Astrocyte of the spinal cord (primary cell): ENCODE results near the gene CACNA1A.

Experiments used
- DNase-seq: peaks from one replicate; pipeline ENCODE4 v3.0.0; 2011; ENCODE audit warnings: low read depth, low spot score
- H3K4me3 ChIP-seq: 2 replicates; pipeline ENCODE4 v1.5.1; 2011; ENCODE audit warnings: low read depth, mild to moderate bottlenecking, low read length, moderate library complexity
- CTCF ChIP-seq: IDR thresholded peaks from 2 replicates; pipeline ENCODE4 v1.5.1; 2012; ENCODE audit warnings: low read depth, mild to moderate bottlenecking, low read length, inconsistent platforms
- in situ Hi-C: cut with HindIII; loops from 2 replicates; pipeline ENCODE4 v1.10.0; 2017; ENCODE audit warnings: low sequenced_read_pairs

Gene CACNA1A

GRCh38 chr19:13502231-13502630 is 4.0 kb downstream of the CACNA1A start:
- TF ChIP-seq CTCF, result no peak
- no peak for DNase-seq
- in situ Hi-C loops, result no loop called here
- no peak overlapping the region for H3K4me3 ChIP-seq

- TF ChIP-seq CTCF, result no peak
- DNase-seq, result no peak
- in situ Hi-C loops, result no loop called here
Observed at GRCh38 chr19:13499692-13500091, 6.6 kb downstream of the CACNA1A start.

GRCh38 chr19:13493516-13494310 is 12.6 kb downstream of the CACNA1A start:
- DNase-seq, result no peak
- in situ Hi-C loops, result no loop called here
- TF ChIP-seq CTCF, result no peak
- H3K4me3 ChIP-seq, result no peak overlapping the region

More at GRCh38 chr19:13499692-13500091, 6.6 kb downstream of the CACNA1A start:
- H3K4me3 ChIP-seq, result no peak overlapping the region

GRCh38 chr19:13492128-13492527 is 14.2 kb downstream of the CACNA1A start:
- in situ Hi-C loops, result no loop called here

GRCh38 chr19:13487985-13488384 is 18.3 kb downstream of the CACNA1A start:
- no peak for TF ChIP-seq CTCF
- DNase-seq, result no peak
- no peak overlapping the region for H3K4me3 ChIP-seq
- in situ Hi-C loops, result no loop called here

More at GRCh38 chr19:13492128-13492527, 14.2 kb downstream of the CACNA1A start:
- TF ChIP-seq CTCF, result no peak
- DNase-seq, result peak; percentile 32
- no peak overlapping the region for H3K4me3 ChIP-seq

- H3K4me3 ChIP-seq, result no peak overlapping the region
- TF ChIP-seq CTCF, result no peak
- in situ Hi-C loops, result no loop called here
- no peak for DNase-seq
Observed at GRCh38 chr19:13484166-13484565, 22.1 kb downstream of the CACNA1A start.
